Mucosa of stomach (tissue), 1 donor: Measurements from ENCODE around the gene NEK1.
"Not testable (repeated sequence)": the region's sequence is repeated elsewhere in the genome, so short reads cannot be mapped to it uniquely, and the experiment has no call there.

ENCODE experiments used
- H3K27me3 ChIP-seq: one replicate; pipeline ENCODE4 v1.7.0; 2013; ENCODE audit warnings: mild to moderate bottlenecking, low read length; ENCODE audit not compliant: control insufficient read depth, insufficient read depth
- H3K36me3 ChIP-seq: one replicate; pipeline ENCODE4 v1.7.0; 2013; ENCODE audit warnings: low read length; ENCODE audit not compliant: control insufficient read depth, insufficient read depth
- H3K4me1 ChIP-seq: one replicate; pipeline ENCODE4 v1.7.0; 2013; ENCODE audit warnings: mild to moderate bottlenecking, low read length; ENCODE audit not compliant: control insufficient read depth, insufficient read depth
- H3K4me3 ChIP-seq: one replicate; pipeline ENCODE4 v1.7.0; 2013; ENCODE audit warnings: low read length
- H3K9ac ChIP-seq: one replicate; pipeline ENCODE4 v1.7.0; 2013; ENCODE audit warnings: mild to moderate bottlenecking, low read length, moderate library complexity
- H3K9me3 ChIP-seq: one replicate; pipeline ENCODE4 v1.7.0; 2013; ENCODE audit warnings: mild to moderate bottlenecking, low read length, moderate library complexity; ENCODE audit not compliant: control insufficient read depth
- donor health status: Pancreatic carcinoma.

The NEK1 gene

DNA sequence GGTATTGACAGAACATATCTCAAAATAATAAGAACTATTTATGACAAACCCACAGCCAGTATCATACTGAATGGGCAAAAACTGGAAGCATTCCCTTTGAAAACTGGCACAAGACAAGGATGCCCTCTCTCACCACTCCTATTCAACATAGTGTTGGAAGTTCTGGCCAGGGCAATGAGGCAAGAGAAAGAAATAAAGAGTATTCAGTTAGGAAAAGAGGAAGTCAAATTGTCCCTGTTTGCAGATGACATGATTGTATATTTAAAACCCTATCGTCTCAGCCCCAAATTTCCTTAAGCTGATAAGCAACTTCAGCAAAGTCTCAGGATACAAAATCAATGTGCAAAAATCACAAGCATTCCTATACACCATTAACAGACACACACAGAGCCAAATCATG lies 159.7 kb downstream of the NEK1 start:
- not testable (repeated sequence) for H3K36me3 ChIP-seq, H3K4me1 ChIP-seq, H3K4me3 ChIP-seq, H3K9ac ChIP-seq, H3K9me3 ChIP-seq, H3K27me3 ChIP-seq

DNA sequence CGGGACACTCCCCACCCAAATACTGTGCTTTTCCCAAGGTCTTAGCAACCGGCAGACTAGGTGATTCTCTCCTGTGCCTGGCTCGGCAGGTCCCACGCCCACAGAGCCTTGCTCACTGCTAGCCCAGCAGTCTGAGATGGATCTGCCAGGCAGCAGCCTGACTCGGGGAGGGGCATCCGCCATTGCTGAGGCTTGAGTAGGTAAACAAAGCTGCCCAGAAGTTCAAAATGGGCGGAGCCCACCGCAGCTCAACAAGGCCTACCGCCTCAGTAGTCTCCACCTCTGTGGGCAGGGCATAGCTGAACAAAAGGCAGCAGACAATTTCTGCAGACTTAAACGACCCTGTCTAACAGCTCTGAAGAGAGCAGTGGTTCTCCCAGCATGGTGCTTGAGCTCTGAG lies 163.4 kb downstream of the NEK1 start:
- H3K4me3 ChIP-seq, H3K9ac ChIP-seq, H3K4me1 ChIP-seq, H3K27me3 ChIP-seq, H3K36me3 ChIP-seq, H3K9me3 ChIP-seq: not testable (repeated sequence)

DNA sequence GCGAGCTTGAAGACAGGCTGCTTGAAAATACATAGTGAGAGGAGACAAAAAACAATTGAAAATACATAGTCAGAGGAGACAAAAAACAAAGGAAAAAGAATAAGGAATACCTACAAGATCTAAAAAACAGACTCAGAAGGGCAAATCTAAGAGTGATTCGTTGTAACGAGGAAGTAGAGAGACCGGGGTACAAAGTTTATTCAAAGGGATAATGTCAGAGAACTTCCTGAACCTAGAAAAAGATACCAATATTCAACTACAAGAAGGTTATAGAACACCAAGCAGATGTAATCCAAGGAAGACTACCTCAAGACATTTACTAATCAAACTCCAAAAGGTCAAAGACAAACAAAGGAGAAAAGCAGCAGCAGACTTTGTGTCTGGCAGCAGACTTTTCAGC lies 165.6 kb downstream of the NEK1 start:
- H3K4me1 ChIP-seq: no peaks in the 10 kb centered on the region
- H3K36me3 ChIP-seq: no peaks in the 10 kb centered on the region
- no peaks in the 10 kb centered on the region for H3K27me3 ChIP-seq
- no peaks in the 10 kb centered on the region for H3K9me3 ChIP-seq
- no peak overlapping the region for H3K4me3 ChIP-seq
- H3K9ac ChIP-seq: no peak overlapping the region

DNA sequence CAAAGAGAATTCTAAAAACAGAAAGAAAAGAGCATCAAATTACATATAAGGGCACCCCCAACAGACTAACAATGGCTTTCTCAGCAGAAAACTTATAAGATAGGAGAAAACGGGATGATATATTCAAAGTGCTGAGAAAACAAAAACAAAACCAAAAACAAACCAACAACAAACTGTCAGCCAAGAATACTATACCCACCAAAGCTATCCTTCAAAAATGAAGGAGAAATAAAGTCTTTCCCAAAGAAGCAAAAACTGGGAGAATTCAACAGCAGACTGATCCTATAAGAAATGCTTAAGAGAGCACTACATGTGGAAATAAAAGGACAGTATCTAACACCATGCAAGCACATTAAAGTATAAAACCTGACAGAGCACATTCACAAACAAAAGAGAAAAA lies 168.6 kb downstream of the NEK1 start:
- H3K9ac ChIP-seq: no peak overlapping the region
- peaks cover 7% of the 10 kb centered on the region for H3K4me1 ChIP-seq
- no peaks in the 10 kb centered on the region for H3K27me3 ChIP-seq
- no peak overlapping the region for H3K4me3 ChIP-seq
- H3K36me3 ChIP-seq: no peaks in the 10 kb centered on the region
- no peaks in the 10 kb centered on the region for H3K9me3 ChIP-seq

DNA sequence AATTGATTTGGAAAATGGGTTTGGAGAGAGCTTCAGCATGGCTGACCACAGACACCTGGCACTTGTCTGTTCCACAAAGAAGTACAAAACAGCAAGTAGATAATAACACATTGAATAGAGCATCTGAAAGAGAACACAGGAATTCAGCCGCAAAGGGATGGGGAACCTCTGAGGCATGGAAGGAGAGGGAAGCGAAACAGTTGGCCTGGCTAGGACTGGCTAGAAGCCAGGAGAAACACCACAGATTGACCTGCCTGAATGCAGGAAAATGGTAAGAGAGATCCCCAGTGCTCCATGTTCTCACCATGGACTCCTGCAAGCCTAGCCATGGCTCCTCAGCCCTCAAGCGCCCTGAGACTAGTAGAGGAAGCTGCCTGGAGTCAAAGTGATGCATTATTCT lies 171.9 kb downstream of the NEK1 start:
- Histone ChIP-seq H3K9me3 (no peaks in the 10 kb centered on the region), H3K27me3 (no peaks in the 10 kb centered on the region), H3K36me3 (no peaks in the 10 kb centered on the region), H3K9ac (no peak overlapping the region), H3K4me3 (no peak overlapping the region), H3K4me1 (peaks cover 10% of the 10 kb centered on the region)

DNA sequence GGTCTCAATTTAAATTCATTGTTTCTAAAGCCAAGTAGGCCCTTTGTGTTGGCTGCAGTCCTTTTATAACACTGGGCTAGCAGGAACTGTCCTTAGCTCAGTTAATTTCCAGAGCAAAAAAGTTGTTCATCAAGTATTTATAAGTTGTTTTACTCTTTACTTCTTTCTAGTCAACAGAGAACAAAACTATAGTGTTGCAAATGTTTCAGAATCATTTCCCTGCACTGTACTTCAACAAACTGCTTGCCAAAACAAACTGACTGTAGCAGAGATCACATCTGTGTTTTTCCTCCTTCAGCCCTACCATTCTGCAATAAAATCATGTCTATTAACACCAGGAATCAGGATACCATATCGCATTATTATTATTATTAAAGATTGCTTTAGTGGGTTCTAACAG lies 173.1 kb downstream of the NEK1 start:
- H3K36me3 ChIP-seq: no peaks in the 10 kb centered on the region
- peak overlapping the region; percentile 24 for H3K9ac ChIP-seq
- H3K27me3 ChIP-seq: no peaks in the 10 kb centered on the region
- peaks cover 10% of the 10 kb centered on the region for H3K4me1 ChIP-seq
- no peak overlapping the region for H3K4me3 ChIP-seq
- no peaks in the 10 kb centered on the region for H3K9me3 ChIP-seq

DNA sequence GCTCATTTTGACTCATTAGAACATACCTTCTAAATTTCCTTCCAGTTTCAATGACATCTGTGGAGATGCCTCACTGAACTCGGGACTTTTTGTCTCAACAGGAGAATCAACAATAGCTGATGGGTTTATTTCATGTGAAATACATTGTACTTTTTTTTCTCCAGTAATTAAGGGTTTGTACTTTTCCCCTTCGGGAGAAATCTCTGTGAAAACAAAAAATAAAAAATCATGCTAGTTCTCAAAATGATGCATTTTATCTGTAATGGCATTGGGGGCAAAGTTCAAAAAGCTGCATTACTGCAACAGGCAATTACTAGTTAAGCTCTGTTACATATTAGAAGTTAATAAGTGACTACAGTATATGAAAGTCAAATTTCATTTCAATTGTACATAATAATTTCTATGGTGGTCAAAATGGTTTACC lies 174.3 kb downstream of the NEK1 start:
- no peak overlapping the region for H3K4me3 ChIP-seq
- H3K27me3 ChIP-seq: no peaks in the 10 kb centered on the region
- no peak overlapping the region for H3K9ac ChIP-seq
- H3K9me3 ChIP-seq: no peaks in the 10 kb centered on the region
- peaks cover 10% of the 10 kb centered on the region for H3K4me1 ChIP-seq
- no peaks in the 10 kb centered on the region for H3K36me3 ChIP-seq

DNA sequence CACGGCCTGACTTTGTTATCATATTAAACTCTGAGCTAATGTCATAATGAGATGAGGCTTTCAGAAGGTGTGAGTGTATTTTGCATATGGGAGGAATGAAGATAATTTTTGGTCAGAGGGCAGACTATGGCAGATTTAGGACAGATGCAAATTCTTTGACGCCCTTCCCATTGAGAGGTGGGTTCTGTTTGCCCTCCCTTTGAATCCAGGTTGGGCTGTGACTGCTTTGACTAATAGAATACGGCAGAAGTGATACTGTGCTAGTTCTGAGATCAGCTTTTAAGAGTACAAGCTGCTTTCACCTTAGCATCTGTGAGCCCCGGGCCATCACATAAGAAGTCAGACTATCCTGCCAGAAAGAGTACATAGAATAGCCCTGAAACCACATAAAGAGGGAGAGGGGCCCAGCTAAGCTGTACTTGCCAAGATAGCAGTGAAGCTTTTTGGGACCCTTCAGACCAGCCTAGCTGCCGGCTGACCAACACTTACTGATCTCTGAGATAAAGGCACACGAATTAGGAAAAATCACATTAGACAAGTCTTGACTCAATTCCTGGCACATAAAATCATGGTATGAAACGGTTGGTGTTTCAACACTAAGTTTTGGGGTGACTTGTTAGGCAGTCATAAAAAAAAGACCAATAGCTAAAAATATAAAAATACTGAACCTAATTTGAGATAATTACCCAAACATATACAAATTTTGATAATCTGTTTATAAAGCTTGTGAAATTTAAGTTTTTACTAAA lies 174.9 kb downstream of the NEK1 start:
- Histone ChIP-seq H3K36me3 (no peaks in the 10 kb centered on the region), H3K4me1 (peaks cover 10% of the 10 kb centered on the region), H3K9ac (no peak overlapping the region), H3K4me3 (no peak overlapping the region), H3K9me3 (no peaks in the 10 kb centered on the region), H3K27me3 (no peaks in the 10 kb centered on the region)

DNA sequence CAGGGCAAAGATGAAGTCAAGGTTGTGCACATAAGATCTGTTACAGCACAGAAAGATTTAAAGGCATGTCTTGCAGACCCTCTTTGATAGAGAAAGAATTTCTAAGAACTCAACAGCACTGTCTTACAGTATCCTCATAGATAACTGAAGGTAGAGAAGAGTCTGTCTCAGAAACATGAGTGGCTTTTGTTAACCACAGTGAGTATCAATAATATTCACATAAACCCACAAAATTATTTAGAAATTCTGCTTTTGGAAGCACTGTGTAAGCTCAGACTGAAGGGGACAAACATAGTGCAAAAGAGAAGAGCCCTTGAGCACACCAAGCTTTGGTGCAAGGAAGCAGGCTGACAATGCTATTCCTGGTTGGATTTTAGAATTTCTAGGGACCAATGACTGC lies 175.6 kb downstream of the NEK1 start:
- no peak overlapping the region for H3K9ac ChIP-seq

DNA sequence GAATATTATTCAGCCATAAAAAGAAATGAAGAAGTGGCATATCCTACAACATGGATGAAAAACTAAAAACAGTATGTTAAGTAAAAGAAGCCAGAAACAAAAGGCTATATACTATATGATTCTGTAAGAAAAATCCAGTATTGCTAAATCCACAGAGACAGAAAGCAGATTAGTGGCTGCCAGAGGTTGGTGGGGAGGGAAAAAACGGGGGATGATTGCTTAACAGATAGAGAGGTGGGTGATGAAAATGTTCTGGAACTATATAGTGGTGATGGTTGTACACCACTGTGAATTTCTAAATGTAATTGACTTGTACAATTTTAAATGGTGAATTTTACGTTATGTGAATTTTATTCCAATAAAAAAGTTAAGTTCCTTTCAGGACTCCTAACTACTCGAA lies 184.0 kb downstream of the NEK1 start:
- no peak overlapping the region for H3K4me3 ChIP-seq
- H3K9me3 ChIP-seq: no peaks in the 10 kb centered on the region

More for the DNA sequence above, 175.6 kb downstream of the NEK1 start:
- no peaks in the 10 kb centered on the region for H3K36me3 ChIP-seq
- H3K9me3 ChIP-seq: no peaks in the 10 kb centered on the region
- peaks cover 10% of the 10 kb centered on the region for H3K4me1 ChIP-seq
- H3K27me3 ChIP-seq: no peaks in the 10 kb centered on the region
- no peak overlapping the region for H3K4me3 ChIP-seq

DNA sequence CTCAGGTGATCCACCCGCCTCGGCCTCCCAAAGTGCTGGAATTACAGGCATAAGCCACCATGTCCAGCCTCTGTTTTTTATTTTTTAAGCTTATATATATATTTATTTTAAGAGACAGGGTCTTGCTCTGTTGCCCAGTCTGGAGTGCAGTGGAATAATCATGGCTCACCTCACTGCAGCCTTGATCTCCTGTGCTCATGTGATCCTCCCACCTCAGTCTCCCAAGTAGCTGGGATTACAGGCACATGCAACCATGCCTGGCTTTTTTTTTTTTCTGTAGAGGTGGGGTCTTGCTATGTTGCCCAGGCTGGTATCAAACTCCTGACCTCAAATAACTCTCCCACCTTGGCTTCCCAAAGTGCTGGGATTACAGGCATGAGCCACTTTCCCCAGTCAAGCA lies 184.7 kb downstream of the NEK1 start:
- not testable (repeated sequence) for H3K27me3 ChIP-seq, H3K4me1 ChIP-seq, H3K9me3 ChIP-seq, H3K4me3 ChIP-seq, H3K9ac ChIP-seq, H3K36me3 ChIP-seq

More for the DNA sequence above, 184.0 kb downstream of the NEK1 start:
- H3K36me3 ChIP-seq: no peaks in the 10 kb centered on the region
- H3K4me1 ChIP-seq: no peaks in the 10 kb centered on the region
- no peak overlapping the region for H3K9ac ChIP-seq
- H3K27me3 ChIP-seq: no peaks in the 10 kb centered on the region

DNA sequence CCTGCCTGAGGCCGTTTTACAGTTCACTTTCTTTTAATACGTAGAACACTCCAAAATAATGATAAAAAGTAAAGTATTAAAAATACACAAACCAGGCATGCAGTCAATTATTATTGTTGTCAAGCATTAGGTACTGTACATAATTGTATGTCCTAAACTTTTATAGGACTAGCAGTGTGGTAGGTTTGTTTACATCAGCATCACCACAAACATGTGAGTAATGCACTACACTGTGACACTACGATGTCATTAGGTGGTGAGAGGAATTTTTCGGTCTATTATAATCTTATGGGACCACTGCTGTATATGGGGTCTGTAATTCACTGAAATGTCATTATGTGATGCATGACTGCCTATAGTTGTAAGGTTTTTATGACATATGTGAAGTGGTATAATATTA lies 192.1 kb downstream of the NEK1 start:
- Histone ChIP-seq H3K36me3 (no peaks in the 10 kb centered on the region), H3K9ac (no peak overlapping the region), H3K9me3 (no peaks in the 10 kb centered on the region)

DNA sequence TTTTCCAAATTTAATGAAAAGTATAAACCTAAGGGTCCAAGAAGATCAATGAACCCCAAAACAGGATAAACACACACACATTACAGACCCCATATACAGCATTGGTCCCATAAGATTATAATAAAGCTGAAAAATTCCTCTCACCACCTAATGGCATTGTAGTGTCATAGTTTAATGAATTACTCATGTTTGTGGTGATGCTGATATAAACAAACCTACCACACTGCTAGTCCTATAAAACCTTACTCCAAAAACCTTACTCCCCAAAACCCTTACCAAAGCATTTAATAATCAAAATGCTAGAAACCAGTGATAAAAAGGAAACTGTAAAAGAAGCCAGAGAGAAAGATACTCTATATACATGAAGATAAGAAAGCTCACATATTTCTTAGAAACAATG lies 193.5 kb downstream of the NEK1 start:
- no peaks in the 10 kb centered on the region for H3K9me3 ChIP-seq
- H3K36me3 ChIP-seq: no peaks in the 10 kb centered on the region
- no peaks in the 10 kb centered on the region for H3K27me3 ChIP-seq
- H3K4me1 ChIP-seq: peaks cover 4% of the 10 kb centered on the region
- H3K4me3 ChIP-seq: no peak overlapping the region
- no peak overlapping the region for H3K9ac ChIP-seq

More for the DNA sequence above, 192.1 kb downstream of the NEK1 start:
- Histone ChIP-seq H3K4me1 (peaks cover 4% of the 10 kb centered on the region), H3K4me3 (no peak overlapping the region), H3K27me3 (no peaks in the 10 kb centered on the region)
